ENCODE measurements around the gene PKD2L2.
"Not testable (repeated sequence)": the region's sequence is repeated elsewhere in the genome, so short reads cannot be mapped to it uniquely, and the experiment has no call there.

The PKD2L2 gene

DNA sequence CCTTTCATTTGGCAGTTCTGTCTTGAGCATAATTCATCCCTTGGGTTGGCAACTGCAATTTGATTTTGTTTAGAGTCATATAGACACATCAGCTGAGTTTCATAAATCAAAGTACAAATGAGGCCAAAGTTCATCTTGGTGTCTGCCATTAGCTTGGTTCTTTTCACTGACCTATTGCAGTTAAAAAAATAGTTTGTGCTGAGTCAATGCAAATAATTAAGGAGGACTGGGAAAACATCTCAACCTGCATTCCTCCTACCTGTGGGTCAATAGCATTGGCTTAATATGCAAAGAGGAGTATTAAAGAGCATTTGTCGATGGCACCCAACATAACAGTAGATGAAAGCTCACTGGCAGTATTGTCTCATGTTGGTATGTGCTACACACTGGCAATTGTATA is 1.6 kb downstream of the PKD2L2 start:
- DNase-seq, result no peak

DNA sequence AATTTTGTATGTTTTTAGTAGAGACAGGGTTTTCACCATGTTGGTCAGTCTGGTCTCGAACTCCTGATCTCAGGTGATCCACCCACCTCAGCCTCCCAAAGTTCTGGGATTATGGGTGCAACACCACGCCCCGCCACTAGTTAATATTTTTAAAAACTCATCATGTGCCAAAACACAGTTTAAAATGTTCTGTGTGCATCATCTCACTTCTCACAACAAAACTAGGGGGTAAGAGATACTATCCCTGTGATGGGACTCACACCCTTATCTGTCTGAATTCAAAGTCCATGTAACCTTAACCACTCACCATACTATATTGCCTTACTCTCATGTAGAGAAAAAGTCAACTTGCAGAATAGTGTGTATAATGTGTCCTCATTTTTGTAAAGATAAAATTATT is 2.6 kb downstream of the PKD2L2 start:
- no peak for DNase-seq

GRCh38 chr5:137894586-137894985 is 5.3 kb downstream of the PKD2L2 start:
- no peak for DNase-seq

GRCh38 chr5:137896560-137896959 is 7.3 kb downstream of the PKD2L2 start:
- DNase-seq, result no peak

DNA sequence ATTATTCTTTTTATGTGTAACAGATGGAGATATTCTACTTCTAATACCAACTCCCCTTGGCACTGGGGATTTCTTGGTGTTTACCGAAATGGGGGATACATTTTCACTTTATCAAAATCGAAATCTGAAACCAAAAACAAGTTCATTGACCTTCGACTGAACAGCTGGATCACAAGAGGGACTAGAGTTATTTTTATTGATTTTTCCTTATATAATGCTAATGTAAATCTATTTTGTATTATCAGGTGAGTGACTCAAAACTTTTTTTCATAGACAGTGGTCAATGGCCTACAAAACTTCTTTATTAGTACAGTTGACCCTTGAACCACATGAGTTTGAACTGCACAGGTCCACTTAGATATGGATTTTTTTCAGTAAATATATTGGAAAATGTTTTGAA is 10.2 kb downstream of the PKD2L2 start:
- DNase-seq, result no peak

DNA sequence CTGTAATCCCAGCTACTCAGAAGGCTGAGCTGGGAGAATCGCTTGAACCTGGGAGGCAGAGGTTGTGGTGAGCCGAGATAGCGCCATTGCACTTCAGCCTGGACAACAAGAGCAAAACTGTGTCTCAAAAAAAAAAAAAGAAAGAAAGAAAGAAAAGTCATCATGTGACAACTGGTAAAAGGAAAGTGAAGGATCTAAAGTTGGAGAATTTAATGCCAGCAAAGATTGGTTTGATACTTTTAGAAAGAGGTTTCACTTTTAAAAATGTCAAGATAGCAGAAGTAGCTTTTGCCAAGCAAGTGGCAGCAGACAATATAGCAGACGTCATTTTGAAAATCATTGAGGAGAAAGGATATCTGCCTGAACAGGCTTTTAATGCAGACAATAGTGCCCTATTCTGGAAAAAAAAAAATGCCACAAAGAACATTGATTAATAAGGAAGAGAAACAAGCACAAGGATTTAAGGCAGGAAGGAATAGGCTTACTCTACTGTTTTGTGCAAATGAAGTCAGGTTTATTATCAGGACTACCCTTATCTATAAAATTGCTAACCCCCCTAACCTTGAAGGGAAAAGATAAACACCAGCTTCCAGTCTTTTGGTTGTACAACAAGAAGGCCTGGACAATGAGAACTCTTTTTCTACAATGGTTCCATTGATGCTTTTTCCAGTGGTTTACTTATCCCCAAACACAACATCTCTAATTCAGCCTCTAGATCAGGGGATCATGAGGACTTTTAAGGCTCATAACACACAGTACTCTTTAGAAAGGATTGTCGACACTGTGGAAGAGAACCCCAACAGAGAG is 12.0 kb downstream of the PKD2L2 start:
- no peak for DNase-seq

DNA sequence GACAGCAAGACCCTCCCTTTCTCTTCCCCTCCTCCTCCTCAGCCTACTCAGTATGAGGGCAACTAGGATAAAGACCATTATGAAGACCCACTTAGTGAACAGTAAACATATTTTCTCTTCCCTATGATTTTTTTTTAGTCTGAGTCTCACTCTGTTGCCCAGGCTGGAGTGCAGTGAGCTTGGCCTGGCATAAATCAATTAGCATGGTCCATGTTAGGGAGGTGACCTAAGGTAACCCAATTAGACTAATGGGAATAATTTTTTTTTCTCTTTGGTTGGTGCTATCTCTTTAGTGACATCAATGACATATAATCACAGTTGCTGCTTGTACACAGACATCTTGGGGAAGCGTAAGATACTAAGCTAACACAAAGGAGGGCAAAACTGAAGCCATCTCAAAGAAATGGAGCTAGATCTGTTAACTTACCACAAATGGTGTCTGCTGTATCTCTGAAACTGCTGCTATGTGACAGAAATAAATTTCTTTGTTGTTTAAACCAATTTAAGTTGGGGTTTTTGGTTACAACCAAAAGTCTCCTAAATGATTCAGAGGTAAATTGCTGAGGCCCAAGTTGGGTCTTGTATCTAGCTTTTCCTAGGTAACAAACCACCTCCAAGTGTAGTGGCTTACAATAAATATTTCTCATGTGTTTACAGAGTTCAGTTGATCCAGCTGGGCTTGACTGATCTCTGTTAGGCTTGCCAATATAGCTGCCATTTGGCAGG is 13.3 kb downstream of the PKD2L2 start:
- DNase-seq, result no peak

DNA sequence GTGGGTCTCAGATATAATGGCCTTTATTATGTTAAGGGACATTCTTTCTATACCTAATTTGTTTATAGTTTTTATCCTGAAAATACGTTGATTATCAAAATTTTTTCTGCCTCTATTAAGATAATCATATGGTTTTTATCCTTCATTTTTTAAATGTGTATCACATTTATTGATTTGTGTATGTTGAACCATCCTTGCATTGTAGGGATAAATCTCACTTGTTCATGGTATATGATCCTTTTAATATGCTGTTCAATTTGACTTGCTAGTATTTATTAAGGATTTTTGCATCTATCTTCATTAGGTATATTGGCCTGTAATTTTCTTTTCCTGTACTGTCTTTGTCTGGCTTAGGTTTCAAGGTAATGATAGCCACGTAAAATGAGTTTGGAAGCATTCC is 25.5 kb downstream of the PKD2L2 start:
- no peak for DNase-seq

DNA sequence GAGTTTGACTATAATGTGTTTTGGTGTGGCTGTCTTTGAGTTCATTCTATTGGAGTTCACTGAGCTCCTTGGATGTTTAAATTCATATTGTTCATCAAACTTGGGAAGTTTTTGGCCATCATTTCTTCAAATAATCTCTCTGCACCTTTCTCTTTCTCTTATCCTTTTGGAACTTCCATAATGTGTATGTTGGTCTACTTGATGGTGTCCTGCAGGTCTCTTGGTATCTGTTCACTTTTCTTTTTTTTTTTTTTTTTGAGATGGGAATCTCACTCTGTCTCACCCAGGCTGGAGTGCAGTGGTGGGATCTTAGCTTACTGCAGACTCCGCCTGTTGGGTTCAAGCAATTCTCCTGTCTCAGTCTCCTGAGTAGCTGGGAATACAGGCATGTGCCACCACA is 27.7 kb downstream of the PKD2L2 start:
- no peak for DNase-seq

DNA sequence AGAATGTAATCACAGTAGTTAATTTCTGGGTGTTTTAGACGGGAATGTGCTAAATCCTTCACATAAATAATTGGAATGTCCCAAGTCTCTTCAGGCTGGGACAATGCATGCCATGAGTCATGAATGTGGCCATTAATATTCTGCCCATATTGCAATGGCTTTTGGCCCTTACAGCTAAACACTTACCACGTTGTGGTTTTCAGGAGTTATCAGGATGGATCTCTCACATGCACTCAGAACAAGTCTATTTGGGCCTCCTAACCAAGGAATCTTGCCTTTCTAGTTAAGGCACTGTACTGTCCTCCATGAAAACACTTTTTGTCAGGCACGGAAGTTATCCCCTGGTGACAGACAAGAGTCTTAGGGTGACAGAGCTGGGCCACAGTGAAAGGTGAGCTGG is 32.7 kb downstream of the PKD2L2 start:
- DNase-seq, result no peak

GRCh38 chr5:137923856-137924255 is 34.6 kb downstream of the PKD2L2 start:
- DNase-seq, result no peak

GRCh38 chr5:137932800-137933199 is 43.5 kb downstream of the PKD2L2 start:
- no peak for DNase-seq

GRCh38 chr5:137933491-137933911 is 44.2 kb downstream of the PKD2L2 start:
- DNase-seq, result no peak

DNA sequence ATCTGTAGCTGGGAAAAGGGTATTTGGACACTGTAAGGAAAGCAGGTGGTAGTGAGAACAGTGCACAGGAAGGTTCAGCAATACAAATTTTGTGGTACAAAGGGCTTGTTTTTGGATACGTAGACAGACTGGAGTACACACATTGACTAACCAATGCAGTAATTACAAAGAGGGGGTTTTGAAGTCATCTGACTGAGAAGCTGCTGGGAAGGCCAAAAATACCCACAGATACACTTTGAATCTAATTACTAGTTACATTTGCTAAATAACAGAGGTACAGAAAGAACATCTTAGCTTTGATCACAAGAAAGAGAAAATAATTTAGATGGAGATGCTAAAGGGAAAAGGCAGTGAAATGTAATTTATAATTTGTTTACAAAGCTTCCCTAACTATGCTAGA is 45.9 kb downstream of the PKD2L2 start:
- no peak for DNase-seq

- no peak for DNase-seq
Measured at GRCh38 chr5:137935694-137936093, 46.4 kb downstream of the PKD2L2 start.

GRCh38 chr5:137937994-137938750 is 48.9 kb downstream of the PKD2L2 start:
- DNase-seq, result no peak

DNA sequence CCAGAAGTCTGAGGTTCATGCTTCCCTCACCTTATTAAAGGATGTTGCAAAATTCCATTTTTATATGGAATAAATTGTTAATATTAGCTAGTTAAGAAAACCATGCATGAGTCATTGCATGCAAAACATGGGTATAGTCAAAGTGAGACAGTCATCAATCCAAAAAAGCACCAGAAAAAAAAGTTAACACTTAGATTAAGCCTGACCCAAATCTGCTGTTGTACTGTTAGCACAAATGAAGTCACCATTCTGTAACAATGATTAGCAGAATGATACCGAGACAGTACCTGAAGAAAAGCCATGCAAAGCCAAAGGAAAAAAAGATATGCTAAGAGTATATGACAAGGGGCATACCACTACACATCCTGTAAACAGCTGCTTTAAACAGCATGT is 49.5 kb downstream of the PKD2L2 start:
- DNase-seq, result no peak

- DNase-seq, result no peak
Measured at GRCh38 chr5:137939331-137939730, 50.1 kb downstream of the PKD2L2 start.

- DNase-seq, result not testable (repeated sequence)
Measured at GRCh38 chr5:137944280-137944679, 55.0 kb downstream of the PKD2L2 start.

- no peak for DNase-seq
Measured at GRCh38 chr5:137945825-137946224, 56.6 kb downstream of the PKD2L2 start.

DNA sequence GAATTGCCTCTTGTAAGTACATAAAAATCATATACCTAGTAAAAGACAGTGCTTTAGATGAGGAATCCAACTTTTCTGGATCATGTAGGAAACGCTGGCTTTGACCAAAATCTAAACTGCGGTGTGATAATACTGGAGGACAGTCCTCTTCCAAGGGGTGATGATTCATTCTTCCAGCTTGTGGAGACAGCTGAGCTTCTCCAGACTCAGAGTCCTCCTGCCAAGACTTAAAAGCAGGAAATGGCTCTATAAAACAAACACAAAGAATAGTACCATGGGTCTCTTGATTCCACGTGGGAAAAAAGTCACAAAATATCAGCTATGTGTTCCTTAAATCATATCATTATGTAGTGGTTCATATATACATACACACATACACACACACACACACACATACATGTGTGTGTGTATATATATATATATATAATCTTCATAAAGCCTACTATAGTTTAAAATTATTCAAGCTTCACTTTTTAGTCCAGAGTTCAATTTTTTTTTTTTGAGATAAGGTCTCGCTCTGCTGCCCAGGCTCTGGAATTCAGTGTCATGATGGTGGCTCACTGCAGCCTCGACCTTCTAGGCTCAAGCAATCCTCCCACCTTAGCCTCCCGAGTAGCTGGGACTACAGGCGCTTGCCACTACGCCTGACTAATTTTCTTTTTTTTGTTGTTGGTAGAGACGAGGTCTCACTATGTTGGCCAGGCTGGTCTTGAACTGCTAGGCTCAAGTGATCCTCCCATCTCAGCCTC is 65.0 kb downstream of the PKD2L2 start:
- DNase-seq, result no peak

GRCh38 chr5:137957948-137958347 is 68.7 kb downstream of the PKD2L2 start:
- no peak for DNase-seq

DNA sequence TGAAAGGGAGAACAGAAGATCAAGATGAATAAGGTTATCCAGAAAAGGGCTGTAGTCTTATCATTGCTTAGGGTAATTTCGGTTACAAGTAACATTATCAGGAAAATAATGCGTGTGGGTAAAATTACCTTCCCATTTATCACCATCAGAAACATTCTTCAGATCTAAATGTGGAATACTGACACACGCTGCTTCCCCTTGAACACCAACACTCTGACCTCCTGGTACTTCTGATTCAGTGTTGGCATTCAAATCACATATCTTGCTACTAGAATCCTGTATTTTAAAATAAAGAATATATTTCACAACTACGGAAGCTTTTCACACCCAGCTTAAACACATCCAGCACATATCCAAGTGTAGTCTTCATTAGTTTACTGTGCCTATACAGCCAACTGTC is 70.2 kb downstream of the PKD2L2 start:
- no peak for DNase-seq
